SK-N-SH treated with all-trans-retinoic acid at 6 μM for 48 hours (cell line): ENCODE measurements around the gene LILRA5.
"Not testable (repeated sequence)": the region's sequence is repeated elsewhere in the genome, so short reads cannot be mapped to it uniquely, and the experiment has no call there.

Experiments
- BACH2 ChIP-seq: fragments of 250-450 bp; sonication (Bioruptor Pico); IDR thresholded peaks from 2 replicates; pipeline ENCODE4 v1.9.0; 2021; ENCODE audit warnings: mild to moderate bottlenecking, borderline replicate concordance
- ESRRG ChIP-seq: fragments of 250-450 bp; sonication (Bioruptor Pico); IDR thresholded peaks from 2 replicates; pipeline ENCODE4 v1.6.1; 2021; ENCODE audit warnings: mild to moderate bottlenecking
- SNAI2 ChIP-seq: fragments of 250-450 bp; sonication (Bioruptor Pico); IDR thresholded peaks from 2 replicates; pipeline ENCODE4 v1.5.0; 2020; ENCODE audit warnings: mild to moderate bottlenecking, moderate library complexity
- TCF4 ChIP-seq: fragments of 250-450 bp; sonication (Bioruptor Pico); IDR thresholded peaks from 2 replicates; pipeline ENCODE4 v1.8.0; 2021; ENCODE audit warnings: mild to moderate bottlenecking, moderate library complexity, borderline replicate concordance
- ZFP30 ChIP-seq: fragments of 450-650 bp; formaldehyde crosslinking; IDR thresholded peaks from 2 replicates; pipeline ENCODE4 v1.5.0; 2022; ENCODE audit warnings: mild to moderate bottlenecking, moderate library complexity
- TF ChIP-seq, protein P1 (sequence below): fragments of 250-450 bp; sonication (Bioruptor Pico); IDR thresholded peaks from 2 replicates; pipeline ENCODE4 v1.5.0; 2020; ENCODE audit warnings: mild to moderate bottlenecking, moderate library complexity
- TF ChIP-seq, protein P2 (sequence below): fragments of 250-450 bp; sonication (Bioruptor Pico); IDR thresholded peaks from 2 replicates; pipeline ENCODE4 v1.5.1; 2020; ENCODE audit warnings: low read depth, mild to moderate bottlenecking, moderate library complexity
- TF ChIP-seq, protein P3 (sequence below): fragments of 250-450 bp; sonication (Bioruptor Pico); IDR thresholded peaks from 2 replicates; pipeline ENCODE4 v1.5.1; 2021; ENCODE audit warnings: mild to moderate bottlenecking, moderate library complexity

- TF ChIP-seq, protein P1, sequence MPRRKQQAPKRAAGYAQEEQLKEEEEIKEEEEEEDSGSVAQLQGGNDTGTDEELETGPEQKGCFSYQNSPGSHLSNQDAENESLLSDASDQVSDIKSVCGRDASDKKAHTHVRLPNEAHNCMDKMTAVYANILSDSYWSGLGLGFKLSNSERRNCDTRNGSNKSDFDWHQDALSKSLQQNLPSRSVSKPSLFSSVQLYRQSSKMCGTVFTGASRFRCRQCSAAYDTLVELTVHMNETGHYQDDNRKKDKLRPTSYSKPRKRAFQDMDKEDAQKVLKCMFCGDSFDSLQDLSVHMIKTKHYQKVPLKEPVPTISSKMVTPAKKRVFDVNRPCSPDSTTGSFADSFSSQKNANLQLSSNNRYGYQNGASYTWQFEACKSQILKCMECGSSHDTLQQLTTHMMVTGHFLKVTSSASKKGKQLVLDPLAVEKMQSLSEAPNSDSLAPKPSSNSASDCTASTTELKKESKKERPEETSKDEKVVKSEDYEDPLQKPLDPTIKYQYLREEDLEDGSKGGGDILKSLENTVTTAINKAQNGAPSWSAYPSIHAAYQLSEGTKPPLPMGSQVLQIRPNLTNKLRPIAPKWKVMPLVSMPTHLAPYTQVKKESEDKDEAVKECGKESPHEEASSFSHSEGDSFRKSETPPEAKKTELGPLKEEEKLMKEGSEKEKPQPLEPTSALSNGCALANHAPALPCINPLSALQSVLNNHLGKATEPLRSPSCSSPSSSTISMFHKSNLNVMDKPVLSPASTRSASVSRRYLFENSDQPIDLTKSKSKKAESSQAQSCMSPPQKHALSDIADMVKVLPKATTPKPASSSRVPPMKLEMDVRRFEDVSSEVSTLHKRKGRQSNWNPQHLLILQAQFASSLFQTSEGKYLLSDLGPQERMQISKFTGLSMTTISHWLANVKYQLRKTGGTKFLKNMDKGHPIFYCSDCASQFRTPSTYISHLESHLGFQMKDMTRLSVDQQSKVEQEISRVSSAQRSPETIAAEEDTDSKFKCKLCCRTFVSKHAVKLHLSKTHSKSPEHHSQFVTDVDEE (CRISPR knock-in tag), result not testable (repeated sequence)
- TF ChIP-seq, protein P2, sequence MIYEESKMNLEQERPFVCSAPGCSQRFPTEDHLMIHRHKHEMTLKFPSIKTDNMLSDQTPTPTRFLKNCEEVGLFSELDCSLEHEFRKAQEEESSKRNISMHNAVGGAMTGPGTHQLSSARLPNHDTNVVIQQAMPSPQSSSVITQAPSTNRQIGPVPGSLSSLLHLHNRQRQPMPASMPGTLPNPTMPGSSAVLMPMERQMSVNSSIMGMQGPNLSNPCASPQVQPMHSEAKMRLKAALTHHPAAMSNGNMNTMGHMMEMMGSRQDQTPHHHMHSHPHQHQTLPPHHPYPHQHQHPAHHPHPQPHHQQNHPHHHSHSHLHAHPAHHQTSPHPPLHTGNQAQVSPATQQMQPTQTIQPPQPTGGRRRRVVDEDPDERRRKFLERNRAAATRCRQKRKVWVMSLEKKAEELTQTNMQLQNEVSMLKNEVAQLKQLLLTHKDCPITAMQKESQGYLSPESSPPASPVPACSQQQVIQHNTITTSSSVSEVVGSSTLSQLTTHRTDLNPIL (CRISPR knock-in tag), result not testable (repeated sequence)
- TF ChIP-seq SNAI2; ESRRG; BACH2 (CRISPR knock-in tag); ZFP30 (CRISPR knock-in tag); TCF4: not testable (repeated sequence)
- TF ChIP-seq, protein P3, sequence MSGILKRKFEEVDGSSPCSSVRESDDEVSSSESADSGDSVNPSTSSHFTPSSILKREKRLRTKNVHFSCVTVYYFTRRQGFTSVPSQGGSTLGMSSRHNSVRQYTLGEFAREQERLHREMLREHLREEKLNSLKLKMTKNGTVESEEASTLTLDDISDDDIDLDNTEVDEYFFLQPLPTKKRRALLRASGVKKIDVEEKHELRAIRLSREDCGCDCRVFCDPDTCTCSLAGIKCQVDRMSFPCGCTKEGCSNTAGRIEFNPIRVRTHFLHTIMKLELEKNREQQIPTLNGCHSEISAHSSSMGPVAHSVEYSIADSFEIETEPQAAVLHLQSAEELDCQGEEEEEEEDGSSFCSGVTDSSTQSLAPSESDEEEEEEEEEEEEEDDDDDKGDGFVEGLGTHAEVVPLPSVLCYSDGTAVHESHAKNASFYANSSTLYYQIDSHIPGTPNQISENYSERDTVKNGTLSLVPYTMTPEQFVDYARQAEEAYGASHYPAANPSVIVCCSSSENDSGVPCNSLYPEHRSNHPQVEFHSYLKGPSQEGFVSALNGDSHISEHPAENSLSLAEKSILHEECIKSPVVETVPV, result not testable (repeated sequence)
Measured at GRCh38 chr19:54359149-54359820, 46.3 kb upstream of the LILRA5 start.
